Adrenal gland (tissue), 5 donors: Measurements from ENCODE around the gene SELENOO.

Experiments
- POLR2A ChIP-seq, 2 donors: fragments of 450-650 bp; IDR thresholded peaks; one replicate each; pipeline ENCODE4 v1.6.1; 2017; ENCODE audit warnings: antibody characterized with exemption in 2 of 2, mild to moderate bottlenecking in 2 of 2, moderate library complexity in 1 of 2
- TF ChIP-seq, protein P1 (sequence below), 6 experiments: fragments of 450-650 bp in 4 of 6; fragments of 200-600 bp in 2 of 6; sonication (generic) in 1 of 6; IDR thresholded peaks; 1 replicate in 5 of 6; 2 replicates in 1 of 6; pipeline versions ENCODE4 v1.5.1 to v1.8.0; 2016 to 2021; ENCODE audit warnings: antibody characterized with exemption in 6 of 6, mild to moderate bottlenecking in 2 of 6, moderate library complexity in 1 of 6
- donor health status: DM: no; HTN: no; CAD: no.

DNA sequence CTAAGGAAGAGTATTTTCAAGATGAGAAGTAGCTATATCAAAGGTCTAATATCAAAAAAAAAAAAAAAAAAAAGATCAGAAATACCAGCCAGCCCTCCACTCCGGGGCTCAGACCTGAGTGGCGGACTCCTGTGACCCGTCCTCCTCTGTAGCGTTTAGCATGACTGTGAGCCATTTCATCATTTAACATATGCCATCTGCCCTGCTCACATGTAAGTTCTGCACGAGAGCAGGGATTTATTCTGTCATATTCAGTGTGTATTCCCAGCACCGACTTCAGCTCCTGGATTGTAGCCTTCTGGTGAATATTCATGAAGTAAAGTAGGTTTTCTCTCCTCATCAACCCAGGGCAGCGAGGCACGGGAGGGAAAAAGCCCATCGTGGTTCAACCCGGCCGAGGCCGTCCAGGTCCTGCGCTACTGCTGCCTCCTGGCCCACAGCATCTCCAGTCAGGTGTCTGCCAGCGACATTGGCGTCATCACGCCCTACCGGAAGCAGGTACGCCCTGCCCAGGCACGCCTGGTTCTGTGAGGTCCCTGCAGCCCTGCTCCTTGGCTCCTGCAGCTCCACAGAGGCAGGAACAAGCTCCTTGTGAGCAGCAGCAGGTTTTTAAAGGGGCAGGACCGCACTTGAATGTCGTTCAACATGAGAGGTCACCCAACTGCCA, 43.0 kb upstream of the SELENOO start:
- TF ChIP-seq, protein P1, sequence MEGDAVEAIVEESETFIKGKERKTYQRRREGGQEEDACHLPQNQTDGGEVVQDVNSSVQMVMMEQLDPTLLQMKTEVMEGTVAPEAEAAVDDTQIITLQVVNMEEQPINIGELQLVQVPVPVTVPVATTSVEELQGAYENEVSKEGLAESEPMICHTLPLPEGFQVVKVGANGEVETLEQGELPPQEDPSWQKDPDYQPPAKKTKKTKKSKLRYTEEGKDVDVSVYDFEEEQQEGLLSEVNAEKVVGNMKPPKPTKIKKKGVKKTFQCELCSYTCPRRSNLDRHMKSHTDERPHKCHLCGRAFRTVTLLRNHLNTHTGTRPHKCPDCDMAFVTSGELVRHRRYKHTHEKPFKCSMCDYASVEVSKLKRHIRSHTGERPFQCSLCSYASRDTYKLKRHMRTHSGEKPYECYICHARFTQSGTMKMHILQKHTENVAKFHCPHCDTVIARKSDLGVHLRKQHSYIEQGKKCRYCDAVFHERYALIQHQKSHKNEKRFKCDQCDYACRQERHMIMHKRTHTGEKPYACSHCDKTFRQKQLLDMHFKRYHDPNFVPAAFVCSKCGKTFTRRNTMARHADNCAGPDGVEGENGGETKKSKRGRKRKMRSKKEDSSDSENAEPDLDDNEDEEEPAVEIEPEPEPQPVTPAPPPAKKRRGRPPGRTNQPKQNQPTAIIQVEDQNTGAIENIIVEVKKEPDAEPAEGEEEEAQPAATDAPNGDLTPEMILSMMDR (IDR thresholded peaks at IDR 0.05): no peak
- TF ChIP-seq POLR2A (IDR thresholded peaks at IDR 0.05): no peak
